Stomach (tissue), 4 donors: Measurements from ENCODE around the gene GAGE13.

Experiments
- CTCF ChIP-seq, 7 experiments: fragments of 450-650 bp in 4 of 7; fragments of 200-600 bp in 3 of 7; sonication (generic) in 3 of 7; IDR thresholded peaks; one replicate each; pipeline ENCODE4 v1.5.1; 2016 to 2019; ENCODE audit warnings: antibody characterized with exemption in 7 of 7, control low read depth in 2 of 7, mild to moderate bottlenecking in 1 of 7
- EP300 ChIP-seq: sonication (generic); formaldehyde crosslinking; IDR thresholded peaks from one replicate; pipeline ENCODE4 v1.6.1; 2017; ENCODE audit warnings: antibody characterized with exemption
- POLR2A ChIP-seq, 4 donors: fragments of 450-650 bp; IDR thresholded peaks; one replicate each; pipeline ENCODE4 v1.6.1; 2016; ENCODE audit warnings: antibody characterized with exemption in 4 of 4, control low read depth in 2 of 4, mild to moderate bottlenecking in 1 of 4, moderate library complexity in 1 of 4
- POLR2AphosphoS5 ChIP-seq, 3 donors: sonication (generic); formaldehyde crosslinking; IDR thresholded peaks; one replicate each; pipeline ENCODE4 v1.6.1; 2016; ENCODE audit warnings: antibody characterized with exemption in 3 of 3

GRCh38 chrX:49284212-49284611, 47.2 kb upstream of the GAGE13 start:
- TF ChIP-seq CTCF (IDR thresholded peaks at IDR 0.05), result no peak
- TF ChIP-seq POLR2AphosphoS5 (IDR thresholded peaks at IDR 0.05), result no peak
- TF ChIP-seq EP300, result no peak
- TF ChIP-seq POLR2A (IDR thresholded peaks at IDR 0.05), result no peak
